Adipocyte (in vitro differentiated cells): ENCODE measurements around the gene ZSCAN25.
"Not testable (repeated sequence)": the region's sequence is repeated elsewhere in the genome, so short reads cannot be mapped to it uniquely, and the experiment has no call there.

Source experiments
- DNase-seq: peaks from one replicate; pipeline ENCODE4 v3.0.0-alpha.2; 2015; ENCODE audit warnings: low read depth
- H3K27me3 ChIP-seq: replicated peaks from 2 replicates; pipeline ENCODE4 v1.7.0; 2013; ENCODE audit warnings: mild to moderate bottlenecking, low read length, moderate library complexity; ENCODE audit not compliant: control insufficient read depth, insufficient read depth
- H3K36me3 ChIP-seq: 2 replicates; pipeline ENCODE4 v1.7.0; 2013; ENCODE audit warnings: low read length, mild to moderate bottlenecking, moderate library complexity; ENCODE audit not compliant: control insufficient read depth, insufficient read depth, severe bottlenecking
- H3K4me1 ChIP-seq: 2 replicates; pipeline ENCODE4 v1.7.0; 2013; ENCODE audit warnings: mild to moderate bottlenecking, low read length, moderate library complexity; ENCODE audit not compliant: control insufficient read depth, insufficient read depth
- H3K4me3 ChIP-seq: 2 replicates; pipeline ENCODE4 v1.7.0; 2013; ENCODE audit warnings: mild to moderate bottlenecking, low read length, moderate library complexity
- H3K9ac ChIP-seq: 2 replicates; pipeline ENCODE4 v1.7.0; 2013; ENCODE audit warnings: mild to moderate bottlenecking, low read length, moderate library complexity
- H3K9me3 ChIP-seq: 2 replicates; pipeline ENCODE4 v1.7.0; 2013; ENCODE audit warnings: mild to moderate bottlenecking, low read length, moderate library complexity; ENCODE audit not compliant: control insufficient read depth

ZSCAN25 gene

GRCh38 chr7:99629643-99630042, 12.9 kb downstream of the ZSCAN25 start:
- H3K4me3 ChIP-seq, result no peak overlapping the region
- no peak for DNase-seq
- H3K9ac ChIP-seq, result no peak overlapping the region
- H3K36me3 ChIP-seq, result peaks cover 67% of the 10 kb centered on the region
- H3K9me3 ChIP-seq, result no peaks in the 10 kb centered on the region
- peaks cover 25% of the 10 kb centered on the region for H3K4me1 ChIP-seq
- no peaks in the 10 kb centered on the region for H3K27me3 ChIP-seq

DNA sequence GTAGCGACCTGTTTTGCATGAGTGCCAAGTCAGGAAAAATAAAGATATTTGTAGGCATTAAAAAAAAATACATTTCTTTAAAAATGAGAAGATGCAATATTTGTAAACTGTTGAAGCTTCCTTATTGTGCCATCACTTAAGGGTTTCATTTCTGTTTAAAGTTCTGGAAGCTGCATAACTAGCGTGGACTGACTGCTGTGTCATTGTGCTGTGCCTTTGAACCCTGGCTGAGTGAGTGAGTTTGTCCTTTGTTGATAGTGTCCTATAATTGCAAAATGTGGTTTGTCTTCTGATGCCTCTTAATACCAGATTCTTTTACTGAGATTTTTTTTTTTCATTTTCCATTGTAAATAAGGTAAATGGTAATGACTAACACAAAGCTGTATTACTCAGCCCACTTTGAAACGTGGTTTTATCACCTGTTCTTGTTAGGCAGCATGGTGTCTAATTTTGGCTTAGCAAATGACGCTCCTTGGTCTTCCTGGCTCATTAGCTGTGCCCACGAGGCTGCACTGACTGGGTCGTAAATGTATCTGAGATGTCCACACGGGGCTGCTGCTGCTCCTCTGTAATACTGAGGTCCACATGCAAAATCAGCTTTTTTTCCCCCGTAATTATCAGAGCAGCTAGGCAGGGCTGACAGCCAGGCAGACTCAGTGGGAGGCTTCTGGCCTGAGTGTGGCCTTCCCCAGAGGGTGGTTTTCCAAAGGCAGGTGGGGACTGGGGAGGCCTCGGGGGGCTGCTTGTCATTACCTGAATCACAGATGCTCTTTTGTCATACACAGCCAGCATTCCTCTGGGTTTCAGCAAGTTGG, 14.8 kb downstream of the ZSCAN25 start:
- peaks cover 48% of the 10 kb centered on the region for H3K36me3 ChIP-seq
- no peaks in the 10 kb centered on the region for H3K9me3 ChIP-seq
- H3K4me3 ChIP-seq, result no peak overlapping the region
- no peaks in the 10 kb centered on the region for H3K27me3 ChIP-seq
- peak overlapping the region; percentile 14 for H3K9ac ChIP-seq
- DNase-seq, result no peak
- peaks cover 25% of the 10 kb centered on the region for H3K4me1 ChIP-seq

DNA sequence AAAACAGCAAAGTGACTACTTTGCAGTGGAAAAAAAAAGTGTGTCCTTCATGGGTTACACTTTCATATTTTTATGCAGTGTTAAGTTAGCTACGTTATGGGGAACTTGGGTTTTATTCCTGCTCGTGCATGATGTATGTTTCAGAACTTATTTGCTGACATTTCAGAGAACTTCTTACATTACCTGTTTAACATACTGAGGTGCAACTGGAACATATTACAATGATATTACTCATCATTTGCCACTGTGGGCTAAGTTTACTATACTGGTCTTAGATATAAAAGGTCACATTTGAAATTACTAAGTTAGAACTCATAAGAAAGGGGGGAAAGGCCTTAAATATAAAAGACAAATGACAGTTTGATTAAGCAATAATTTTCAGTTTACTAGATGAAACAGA, 20.7 kb downstream of the ZSCAN25 start:
- peaks cover 24% of the 10 kb centered on the region for H3K4me1 ChIP-seq
- H3K36me3 ChIP-seq, H3K9ac ChIP-seq, H3K27me3 ChIP-seq, H3K9me3 ChIP-seq, H3K4me3 ChIP-seq, DNase-seq: not testable (repeated sequence)

GRCh38 chr7:99638731-99639130, 22.0 kb downstream of the ZSCAN25 start:
- no peak for DNase-seq
- peaks cover 3% of the 10 kb centered on the region for H3K36me3 ChIP-seq
- peaks cover 13% of the 10 kb centered on the region for H3K4me1 ChIP-seq
- H3K9me3 ChIP-seq, result no peaks in the 10 kb centered on the region
- H3K27me3 ChIP-seq, result no peaks in the 10 kb centered on the region
- H3K9ac ChIP-seq, result no peak overlapping the region
- H3K4me3 ChIP-seq, result no peak overlapping the region

DNA sequence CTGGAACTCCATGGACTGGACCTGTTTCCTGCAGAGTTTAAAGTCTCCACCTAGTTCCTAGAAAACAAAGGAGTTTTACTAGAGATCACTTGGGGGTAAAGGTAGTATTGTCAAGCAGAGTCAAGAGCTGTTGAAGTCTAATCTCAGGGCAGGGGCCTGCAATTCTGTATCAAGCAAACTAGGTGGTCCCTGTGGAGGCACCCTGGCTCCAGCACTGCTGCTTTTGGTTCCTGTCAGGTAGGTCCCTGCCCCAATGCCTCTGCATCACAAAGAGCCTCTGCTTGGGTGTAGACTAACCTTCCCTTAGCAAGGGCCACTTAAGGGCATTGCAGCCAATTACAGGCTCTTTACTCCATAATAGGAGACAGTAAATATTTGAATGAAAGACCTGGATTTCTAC, 22.5 kb downstream of the ZSCAN25 start:
- H3K4me3 ChIP-seq, result no peak overlapping the region
- H3K27me3 ChIP-seq, result no peaks in the 10 kb centered on the region
- peaks cover 3% of the 10 kb centered on the region for H3K36me3 ChIP-seq
- DNase-seq, result no peak
- H3K9me3 ChIP-seq, result no peaks in the 10 kb centered on the region
- H3K9ac ChIP-seq, result no peak overlapping the region
- peaks cover 11% of the 10 kb centered on the region for H3K4me1 ChIP-seq

DNA sequence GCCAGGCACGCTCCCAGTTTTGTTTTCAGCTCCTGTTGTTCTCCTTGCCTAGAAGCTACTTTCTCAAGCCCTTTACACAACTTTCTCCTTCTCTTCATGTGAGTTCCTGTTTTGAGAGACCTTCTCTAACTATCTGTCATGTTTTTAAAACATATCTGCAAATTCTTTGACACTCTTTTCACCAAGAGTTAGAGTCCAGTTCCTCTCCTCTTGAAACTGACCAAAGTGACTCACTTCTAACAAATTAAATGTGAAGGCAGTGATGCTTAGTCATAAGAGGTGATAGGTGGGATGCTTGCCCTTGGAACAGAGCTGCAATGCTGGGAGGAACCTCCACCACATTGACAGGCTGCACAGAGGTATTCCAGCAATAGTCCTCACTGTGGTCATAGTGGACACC, 25.3 kb downstream of the ZSCAN25 start:
- no peak for DNase-seq
- H3K4me3 ChIP-seq, result no peak overlapping the region

DNA sequence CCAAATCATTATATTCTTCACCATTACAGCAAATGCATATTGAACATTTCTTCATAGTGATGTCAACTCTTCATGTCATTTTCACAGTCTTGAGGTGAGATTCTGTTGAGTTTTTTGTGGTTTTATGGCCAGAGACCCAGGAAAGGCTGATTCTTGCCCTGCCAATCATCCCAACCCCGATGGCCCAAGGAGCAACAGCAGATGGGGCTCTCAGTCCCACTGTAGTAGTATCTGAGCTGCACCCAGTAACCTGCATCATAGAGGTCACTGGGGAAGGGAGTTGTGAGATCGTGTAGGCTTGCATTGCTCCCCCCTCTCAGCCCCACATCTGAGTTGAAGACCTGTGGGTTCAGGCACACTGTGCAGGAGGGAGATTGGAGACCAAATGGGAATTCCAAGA, 26.7 kb downstream of the ZSCAN25 start:
- Histone ChIP-seq H3K9ac (no peak overlapping the region), H3K27me3 (no peaks in the 10 kb centered on the region), H3K9me3 (peaks cover 4% of the 10 kb centered on the region), H3K4me3 (no peak overlapping the region), H3K36me3 (peaks cover 4% of the 10 kb centered on the region), H3K4me1 (no peaks in the 10 kb centered on the region)
- no peak for DNase-seq

More for the DNA sequence above, 25.3 kb downstream of the ZSCAN25 start:
- peaks cover 10% of the 10 kb centered on the region for H3K4me1 ChIP-seq
- H3K27me3 ChIP-seq, result no peaks in the 10 kb centered on the region
- peaks cover 4% of the 10 kb centered on the region for H3K9me3 ChIP-seq
- H3K36me3 ChIP-seq, result peaks cover 7% of the 10 kb centered on the region
- H3K9ac ChIP-seq, result no peak overlapping the region

- H3K9me3 ChIP-seq, result peaks cover 4% of the 10 kb centered on the region
Measured at GRCh38 chr7:99644431-99644830, 27.7 kb downstream of the ZSCAN25 start.

GRCh38 chr7:99645590-99645989, 28.8 kb downstream of the ZSCAN25 start:
- DNase-seq, result no peak
- peaks cover 4% of the 10 kb centered on the region for H3K36me3 ChIP-seq
- H3K4me3 ChIP-seq, result no peak overlapping the region
- H3K9me3 ChIP-seq, result peaks cover 4% of the 10 kb centered on the region
- no peaks in the 10 kb centered on the region for H3K4me1 ChIP-seq
- H3K27me3 ChIP-seq, result no peaks in the 10 kb centered on the region
- no peak overlapping the region for H3K9ac ChIP-seq

More at GRCh38 chr7:99644431-99644830, 27.7 kb downstream of the ZSCAN25 start:
- H3K4me3 ChIP-seq, result no peak overlapping the region
- no peaks in the 10 kb centered on the region for H3K27me3 ChIP-seq
- H3K4me1 ChIP-seq, result no peaks in the 10 kb centered on the region
- H3K36me3 ChIP-seq, result peaks cover 4% of the 10 kb centered on the region
- H3K9ac ChIP-seq, result no peak overlapping the region
- no peak for DNase-seq

- H3K36me3 ChIP-seq, result peaks cover 4% of the 10 kb centered on the region
- H3K9me3 ChIP-seq, result peaks cover 4% of the 10 kb centered on the region
- H3K4me3 ChIP-seq, result no peak overlapping the region
- H3K9ac ChIP-seq, result no peak overlapping the region
- no peak for DNase-seq
- no peaks in the 10 kb centered on the region for H3K27me3 ChIP-seq
- no peaks in the 10 kb centered on the region for H3K4me1 ChIP-seq
Measured at GRCh38 chr7:99648843-99649242, 32.1 kb downstream of the ZSCAN25 start.

GRCh38 chr7:99651290-99651689, 34.5 kb downstream of the ZSCAN25 start:
- no peaks in the 10 kb centered on the region for H3K9me3 ChIP-seq
- no peak for DNase-seq
- H3K36me3 ChIP-seq, result no peaks in the 10 kb centered on the region
- no peak overlapping the region for H3K4me3 ChIP-seq
- H3K4me1 ChIP-seq, result no peaks in the 10 kb centered on the region
- no peaks in the 10 kb centered on the region for H3K27me3 ChIP-seq
- H3K9ac ChIP-seq, result no peak overlapping the region

DNA sequence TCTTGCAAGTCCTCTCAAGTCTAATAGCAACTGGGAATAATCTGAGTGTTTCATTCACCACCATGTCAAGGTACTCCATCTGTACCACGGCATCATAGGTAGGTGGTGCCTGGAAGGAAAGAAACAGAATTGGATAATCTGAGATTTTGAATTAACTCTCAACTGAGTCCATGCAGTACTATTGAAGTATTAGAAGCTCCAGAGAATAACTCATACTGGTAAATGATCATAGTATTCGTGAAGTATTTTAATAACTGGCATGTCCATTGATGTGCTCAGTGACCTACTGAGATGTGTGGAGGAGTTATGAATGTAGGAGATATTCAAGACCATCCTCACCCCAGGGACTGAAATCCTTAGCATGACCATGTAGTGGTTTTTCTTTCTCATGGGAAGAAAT, 35.9 kb downstream of the ZSCAN25 start:
- DNase-seq, result no peak
- Histone ChIP-seq H3K36me3 (no peaks in the 10 kb centered on the region), H3K27me3 (no peaks in the 10 kb centered on the region), H3K9ac (no peak overlapping the region), H3K9me3 (no peaks in the 10 kb centered on the region), H3K4me3 (no peak overlapping the region), H3K4me1 (no peaks in the 10 kb centered on the region)
